ENCODE measurements around the gene PTPRT. TPM values are rescaled to one million over a fixed set of nuclear protein-coding genes. Genes with fewer than 3 reads are reported as not detected.

Gene PTPRT
- total and polyA plus RNA-seq, 2 of the 4 experiments (the other 2 are of a cell fraction) = not detected

- Histone ChIP-seq H4K8ac (ENCODE audit: low read depth in 2 of 2, low read length in 2 of 2) (no peak overlapping the region), H3K14ac (replicated peaks; ENCODE audit: low read depth, low read length) (no peak overlapping the region), H3K9me3 (ENCODE audit: control insufficient read depth, insufficient read depth, low read length) (peaks cover 22% of the 10 kb centered on the region), H3K4me2 (ENCODE audit: low read depth, low read length) (no peak overlapping the region), H3K56ac (ENCODE audit: extremely low read depth, insufficient read depth, low read length) (no peak overlapping the region), H4K91ac (ENCODE audit: insufficient read depth, low read depth, low read length) (no peak overlapping the region), H2BK120ac (ENCODE audit: low read depth, low read length) (no peak overlapping the region), H4K5ac (ENCODE audit: low read depth, low read length) (no peak overlapping the region), H3K36me3 (ENCODE audit: control insufficient read depth, insufficient read depth, low read length) (no peaks in the 10 kb centered on the region), H2AK9ac (replicated peaks; ENCODE audit: low read depth, low read length, poor library complexity) (no peak overlapping the region), H3K27me3 (ENCODE audit: control insufficient read depth, insufficient read depth, low read length) (no peaks in the 10 kb centered on the region), H2AK5ac (ENCODE audit: low read depth, low read length) (no peak overlapping the region), H3K9ac (ENCODE audit: low read depth, low read length) (no peak overlapping the region), H3K4me3 (ENCODE audit: insufficient read depth, low read depth, low read length) (no peak overlapping the region), H3K23ac (ENCODE audit: low read depth, low read length) (no peak overlapping the region), H4K20me1 (ENCODE audit: insufficient read depth, low read length) (no peaks in the 10 kb centered on the region), H2BK5ac (ENCODE audit: low read depth, low read length, poor library complexity, severe bottlenecking) (no peak overlapping the region), H3K27ac (ENCODE audit: insufficient read depth, low read length) (no peak overlapping the region), H3K4ac (ENCODE audit: low read depth, low read length) (no peak overlapping the region), H2AFZ (replicated peaks; ENCODE audit: low read length, poor library complexity) (no peak overlapping the region), H3K9me1 (ENCODE audit: insufficient read depth, low read length) (no peaks in the 10 kb centered on the region), H3K18ac (ENCODE audit: low read depth, low read length) (no peak overlapping the region), H2BK20ac (ENCODE audit: low read depth, low read length) (no peak overlapping the region), H3K79me1 (ENCODE audit: low read depth in 1 of 2, low read length in 2 of 2) (no peaks in the 10 kb centered on the region), H2BK15ac (ENCODE audit: low read depth, low read length) (no peak overlapping the region), H3K4me1 (ENCODE audit: control insufficient read depth, insufficient read depth, low read length) (no peaks in the 10 kb centered on the region)
- DNase-seq (no peak), ATAC-seq (ENCODE audit: low read depth) (no peak)
- dilution Hi-C loops (cut with HindIII; ENCODE audit: low sequenced_read_pairs, unreplicated experiment) = no loop called here
- in situ Hi-C loops (cut with MboI; ENCODE audit: low sequenced_read_pairs) = no loop called here
- TF ChIP-seq POLR2A (IDR thresholded peaks at IDR 0.05; ENCODE audit: low read depth, low read length) (no peak), NFE2L2 (IDR thresholded peaks at IDR 0.05; ENCODE audit: low read depth, low read length) (no peak), RCOR1 (IDR thresholded peaks at IDR 0.05; ENCODE audit: insufficient replicate concordance, low read length) (no peak), SMC3 (IDR thresholded peaks at IDR 0.05; ENCODE audit: low read depth, low read length) (no peak), CTCF (conservative IDR thresholded peaks at IDR 0.05; ENCODE audit: low read depth, low read length) (no peak), CHD1 (IDR thresholded peaks at IDR 0.05; ENCODE audit: low read depth, low read length) (no peak), USF2 (IDR thresholded peaks at IDR 0.05; ENCODE audit: low read depth, low read length) (no peak), ELK1 (IDR thresholded peaks at IDR 0.05; ENCODE audit: borderline replicate concordance, low read depth, low read length) (no peak)
- no CpG with 5 or more reads among the region's 1 CpG for WGBS, 2 experiments (ENCODE audit: extremely low coverage in 2 of 2, insufficient read length in 1 of 2)
- intact Hi-C loops (cut with micrococcal nuclease) = no loop called here
- BruUV-seq (replicated peaks) = no TSS peak
- POLR2A ChIA-PET (ENCODE audit: unreplicated experiment) = no interaction called here
- CTCF ChIA-PET = no interaction called here
Measured at GRCh38 chr20:42779216-42779615, 410.5 kb downstream of the PTPRT start.

All from IMR-90 (cell line).